SK-N-SH (cell line): ENCODE results near the gene UVRAG. TPM values are rescaled to one million over a fixed set of nuclear protein-coding genes. Genes with fewer than 3 reads are reported as not detected.

Source experiments
- CTCF ChIA-PET: fragments of 300-600, 350-600 bp; formaldehyde crosslinking; extraction: SDS; loops from one replicate; lab custom pipeline; 2021; lab: Yijun Ruan, JAX
- POLR2A ChIA-PET: fragments of 350-600 bp; sonication (Branson Sonifier 250); formaldehyde crosslinking; extraction: SDS; loops from one replicate; lab custom pipeline; 2020; ENCODE audit warnings: antibody characterized with exemption, inconsistent platforms; lab: Yijun Ruan, JAX
- DNase-seq: peaks from one replicate; pipeline ENCODE4 v3.0.0; 2012
- H2AFZ ChIP-seq: fragments of 200-600 bp; sonication (generic); 2 replicates; pipeline ENCODE4 v1.8.1; 2016; ENCODE audit warnings: antibody characterized with exemption, mild to moderate bottlenecking, low read depth
- H3F3A ChIP-seq: fragments of 200-600 bp; sonication (generic); replicated peaks from 2 replicates; pipeline ENCODE3; 2016; ENCODE audit warnings: antibody characterized with exemption, mild to moderate bottlenecking; ENCODE audit not compliant: insufficient read depth
- H3K27ac ChIP-seq, 2 experiments: fragments of 200-500 bp in 1 of 2; fragments of 200-600 bp in 1 of 2; sonication (Bioruptor generic) in 1 of 2; sonication (generic), shearing (Covaris generic) in 1 of 2; 2 replicates each; pipeline versions ENCODE4 v1.5.1 to v1.6.1; 2014 to 2016; ENCODE audit warnings: low read depth in 2 of 2, inconsistent platforms in 1 of 2, low read length in 1 of 2, mild to moderate bottlenecking in 1 of 2, mixed read lengths in 1 of 2
- H3K27me3 ChIP-seq: fragments of 200-600 bp; sonication (generic), shearing (Covaris generic); 2 replicates; pipeline ENCODE4 v1.6.1; 2016; ENCODE audit warnings: mixed run types; ENCODE audit not compliant: insufficient read depth
- H3K36me3 ChIP-seq, 2 experiments: fragments of 200-500 bp in 1 of 2; fragments of 200-600 bp in 1 of 2; sonication (Bioruptor generic) in 1 of 2; sonication (generic) in 1 of 2; replicated peaks in 1 of 2; 2 replicates each; pipeline versions ENCODE3 to v1.5.1; 2014 to 2016; ENCODE audit warnings: low read length in 1 of 2, mild to moderate bottlenecking in 1 of 2; ENCODE audit not compliant: insufficient read depth in 2 of 2, control insufficient read depth in 1 of 2
- H3K4me1 ChIP-seq, 2 experiments: fragments of 200-500 bp in 1 of 2; fragments of 200-600 bp in 1 of 2; sonication (Bioruptor generic) in 1 of 2; sonication (generic), shearing (Covaris generic) in 1 of 2; 2 replicates each; pipeline versions ENCODE4 v1.5.1 to v1.6.1; 2014 to 2016; ENCODE audit warnings: low read depth in 1 of 2, low read length in 1 of 2, mixed run types in 1 of 2; ENCODE audit not compliant: insufficient read depth in 2 of 2, control insufficient read depth in 1 of 2
- H3K4me2 ChIP-seq: fragments of 200-600 bp; sonication (generic), shearing (Covaris generic); 2 replicates; pipeline ENCODE4 v1.6.1; 2017; ENCODE audit warnings: mixed run types
- H3K4me3 ChIP-seq, 2 experiments: fragments of 200-500 bp in 1 of 2; fragments of 200-600 bp in 1 of 2; sonication (Bioruptor generic) in 1 of 2; sonication (generic), shearing (Covaris generic) in 1 of 2; 2 replicates each; pipeline versions ENCODE4 v1.5.1 to v1.8.1; 2014 to 2016; ENCODE audit warnings: low read depth in 2 of 2, inconsistent platforms in 1 of 2, low read length in 1 of 2, mild to moderate bottlenecking in 1 of 2, mixed read lengths in 1 of 2, moderate library complexity in 1 of 2
- H3K79me2 ChIP-seq: fragments of 200-600 bp; sonication (generic); 2 replicates; pipeline ENCODE4 v1.8.1; 2017; ENCODE audit warnings: mild to moderate bottlenecking; ENCODE audit not compliant: insufficient read depth
- H3K9ac ChIP-seq: fragments of 200-600 bp; sonication (generic); 2 replicates; pipeline ENCODE4 v1.6.1; 2017; ENCODE audit warnings: mixed run types
- H3K9me2 ChIP-seq: fragments of 200-600 bp; sonication (generic); 2 replicates; pipeline ENCODE4 v1.6.1; 2017; ENCODE audit warnings: mixed run types
- H3K9me3 ChIP-seq: fragments of 200-600 bp; sonication (generic); 2 replicates; pipeline ENCODE4 v1.6.1; 2017; ENCODE audit warnings: mixed run types, mild to moderate bottlenecking, moderate library complexity
- H4K20me1 ChIP-seq: fragments of 200-600 bp; sonication (generic); 2 replicates; pipeline ENCODE4 v1.6.1; 2017; ENCODE audit warnings: mild to moderate bottlenecking, mixed run types; ENCODE audit not compliant: insufficient read depth
- EZH2phosphoT487 ChIP-seq: fragments of 200-600 bp; sonication (generic); IDR thresholded peaks from 2 replicates; pipeline ENCODE4 v1.6.1; 2017; ENCODE audit warnings: low read depth, mixed run types, mild to moderate bottlenecking, antibody characterized with exemption, moderate library complexity, borderline replicate concordance
- FOSL2 ChIP-seq: IDR thresholded peaks from 2 replicates; pipeline ENCODE4 v1.4.0; 2012; ENCODE audit warnings: low read depth, mild to moderate bottlenecking, moderate library complexity, borderline replicate concordance
- FOXM1 ChIP-seq: IDR thresholded peaks from 2 replicates; pipeline ENCODE4 v1.4.0; 2012; ENCODE audit warnings: low read depth, mild to moderate bottlenecking
- GATA2 ChIP-seq: sonication (generic); formaldehyde crosslinking; IDR thresholded peaks from 2 replicates; pipeline ENCODE4 v1.5.0; 2020; ENCODE audit warnings: mild to moderate bottlenecking, missing genetic modification reagents
- JUND ChIP-seq: IDR thresholded peaks from 2 replicates; pipeline ENCODE4 v1.4.0; 2012
- PBX3 ChIP-seq: IDR thresholded peaks from 2 replicates; pipeline ENCODE4; 2012
- POLR2AphosphoS5 ChIP-seq: IDR thresholded peaks from 2 replicates; pipeline ENCODE4 v1.6.1; 2012; ENCODE audit warnings: low read depth, low read length
- RCOR1 ChIP-seq: fragments of 150-350 bp; IDR thresholded peaks from 2 replicates; pipeline ENCODE4 v1.6.1; 2017; ENCODE audit warnings: antibody characterized with exemption, low read length
- REST ChIP-seq: IDR thresholded peaks from 2 replicates; pipeline ENCODE4 v1.6.1; 2012; ENCODE audit warnings: mild to moderate bottlenecking, low read depth, low read length, moderate library complexity
- RXRA ChIP-seq: IDR thresholded peaks from 2 replicates; pipeline ENCODE4 v1.4.0; 2012; ENCODE audit warnings: low read depth, mild to moderate bottlenecking, borderline replicate concordance
- SIN3A ChIP-seq: IDR thresholded peaks from 2 replicates; pipeline ENCODE4 v1.6.1; 2012; ENCODE audit warnings: low read depth, mild to moderate bottlenecking, low read length, moderate library complexity, borderline replicate concordance
- SMC3 ChIP-seq: IDR thresholded peaks from 2 replicates; pipeline ENCODE4 v1.6.1; 2012; ENCODE audit warnings: low read depth, low read length, improper control_type of control experiment
- TCF12 ChIP-seq: IDR thresholded peaks from 2 replicates; pipeline ENCODE4 v1.4.0; 2012
- YY1 ChIP-seq: IDR thresholded peaks from 2 replicates; pipeline ENCODE4 v1.4.0; 2012; ENCODE audit warnings: low read depth, mild to moderate bottlenecking
- WGBS: methylation state at CpG from one replicate; pipeline ENCODE4 v1.1.6; 2017; ENCODE audit warnings: low lambda C conversion rate; 5-methylcytosine and 5-hydroxymethylcytosine counted together
- polyA plus RNA-seq, 3 experiments: library from polyadenylated mRNA; depleted of rRNA; stranded (reverse); fragments of >200 nt; gene quantifications; 2 replicates each; pipeline ENCODE4 v1.2.3, GENCODE V29; 2012

UVRAG gene
- polyA plus RNA-seq, 1 of the 3 experiments (the other 2 are of a cell fraction) = 5.8 TPM

DNA sequence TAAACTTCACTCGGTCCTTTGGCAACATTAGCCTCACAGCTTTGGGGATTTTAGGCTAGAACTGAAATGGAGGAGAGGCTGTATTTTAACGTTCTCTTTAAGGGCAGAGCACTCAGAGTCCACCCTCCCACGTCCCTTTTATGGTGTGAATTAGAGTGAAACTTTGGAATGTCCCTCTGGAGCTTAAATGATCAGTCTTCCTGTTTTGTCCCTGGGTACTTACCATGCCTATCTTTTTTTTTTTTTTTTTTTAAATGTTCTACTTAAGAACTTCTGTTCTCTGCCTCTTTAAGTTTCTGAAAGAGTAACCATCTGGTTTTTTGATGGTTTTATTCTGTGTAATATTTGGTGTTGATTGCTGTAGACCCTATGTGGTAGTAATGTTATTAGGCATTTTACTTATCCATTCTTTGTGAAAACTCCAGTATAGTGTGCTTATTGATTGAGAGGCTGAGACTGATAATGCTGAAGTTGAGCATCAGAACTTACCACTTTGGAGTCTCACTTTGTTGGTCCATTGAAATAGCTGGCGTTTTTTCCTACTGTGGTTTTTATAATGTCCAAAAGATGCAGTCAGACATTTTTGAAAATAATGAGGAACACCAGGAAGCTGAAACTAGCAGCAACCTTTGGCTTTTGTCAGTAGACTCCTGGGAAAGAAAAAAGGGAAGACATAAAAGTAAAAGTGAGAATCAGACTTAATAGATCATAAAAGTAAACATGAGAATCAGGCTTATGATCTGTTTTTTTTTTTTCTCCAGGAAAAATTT lies 11.6 kb downstream of the UVRAG start:
- POLR2A ChIA-PET = interaction anchor here (0.6 kb wide), 1 partner anchor 52 kb away, joined by 4 read pairs; no protein-coding TSS in a partner anchor
- DNase-seq = no peak
- H3K27ac ChIP-seq = no peak overlapping the region
- H3F3A ChIP-seq = no peaks in the 10 kb centered on the region
- H4K20me1 ChIP-seq = no peaks in the 10 kb centered on the region
- no peaks in the 10 kb centered on the region for H3K27me3 ChIP-seq
- WGBS = 78% methylated on average over 4 of the region's 4 CpGs
- no peaks in the 10 kb centered on the region for H3K9me3 ChIP-seq
- CTCF ChIA-PET = interaction anchor here (1.0 to 1.2 kb wide), 2 partner anchors 229 to 492 kb away, joined by 3 to 4 read pairs; no protein-coding TSS in a partner anchor
- no peak overlapping the region for H3K4me3 ChIP-seq
- no peak overlapping the region for H2AFZ ChIP-seq
- no peak overlapping the region for H3K4me2 ChIP-seq
- H3K4me1 ChIP-seq = peaks cover 0 to 16% of the 10 kb centered on the region in 2 experiments; a peak in 1 of 4 replicates
- H3K9me2 ChIP-seq = no peaks in the 10 kb centered on the region
- no peak for TF ChIP-seq EZH2phosphoT487
- no peak for TF ChIP-seq JUND
- no peak for TF ChIP-seq SIN3A
- no peak for TF ChIP-seq POLR2AphosphoS5
- TF ChIP-seq RCOR1 = no peak
- TF ChIP-seq FOXM1 = no peak
- no peak for TF ChIP-seq FOSL2
- H3K79me2 ChIP-seq = peaks cover 68% of the 10 kb centered on the region
- H3K36me3 ChIP-seq = no peaks in the 10 kb centered on the region
- no peak overlapping the region for H3K9ac ChIP-seq

DNA sequence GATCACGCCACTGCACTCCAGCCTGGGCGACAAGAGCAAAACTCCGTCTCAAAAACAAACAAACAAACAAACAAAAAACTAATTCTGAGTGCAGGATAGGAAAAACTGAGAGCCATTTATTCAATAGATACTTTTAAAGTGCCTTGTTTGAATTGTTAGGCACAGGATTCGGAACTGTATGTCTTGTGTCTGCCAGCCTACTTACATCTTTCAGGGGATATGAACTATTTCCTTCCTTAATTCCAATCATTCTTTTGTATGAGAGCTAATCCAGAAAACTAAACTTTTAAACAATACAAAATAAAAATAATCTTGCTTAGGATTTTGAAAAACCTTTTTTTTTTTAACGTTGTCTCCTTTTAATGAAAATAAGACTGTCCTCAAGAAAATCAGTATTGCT lies 12.6 kb downstream of the UVRAG start:
- TF ChIP-seq YY1 (no peak), TCF12 (no peak), REST (no peak), SMC3 (no peak), PBX3 (no peak), GATA2 (CRISPR knock-in tag) (no peak), RXRA (no peak), RCOR1 (no peak)
- no peak for DNase-seq
- Histone ChIP-seq H3K9me2 (no peaks in the 10 kb centered on the region), H3K4me3 (no peak overlapping the region), H3K27ac (no peak overlapping the region), H4K20me1 (no peaks in the 10 kb centered on the region), H3K4me1 (peaks cover 0 to 16% of the 10 kb centered on the region in 2 experiments; a peak in 1 of 4 replicates), H3K4me2 (no peak overlapping the region), H3K79me2 (peaks cover 61% of the 10 kb centered on the region), H3K27me3 (no peaks in the 10 kb centered on the region), H2AFZ (no peak overlapping the region), H3K9ac (no peak overlapping the region), H3K36me3 (no peaks in the 10 kb centered on the region), H3K9me3 (no peaks in the 10 kb centered on the region), H3F3A (no peaks in the 10 kb centered on the region)
- POLR2A ChIA-PET = no interaction called here
- CTCF ChIA-PET = interaction anchor here (0.8 to 2.3 kb wide), 4 partner anchors 10 to 491 kb away, joined by 3 to 7 read pairs (median 5); no protein-coding TSS in a partner anchor
- 89% methylated on average over 5 of the region's 5 CpGs for WGBS
